Measurements from ENCODE around the gene GPR137B.

GPR137B gene

DNA sequence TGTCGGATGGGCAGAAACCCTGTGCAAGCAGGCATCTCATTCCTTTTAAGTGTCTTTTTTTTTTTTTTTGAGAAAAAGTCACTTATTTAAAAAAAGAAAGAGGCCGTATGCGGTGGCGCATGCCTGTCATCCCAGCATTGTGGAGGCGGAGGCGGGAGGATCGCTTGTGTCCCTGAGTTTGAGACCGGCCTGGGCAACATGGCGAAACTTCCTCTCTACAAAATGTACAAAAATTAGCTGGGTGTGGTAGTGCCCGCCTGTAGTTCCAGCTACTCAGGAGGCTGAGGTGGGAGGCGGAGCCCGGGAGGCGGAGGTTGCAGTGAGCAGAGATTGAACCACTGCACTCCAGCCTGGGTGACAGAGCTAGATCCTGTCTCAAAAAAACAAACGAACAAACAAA lies 1.7 kb downstream of the GPR137B start:
- Mint-ChIP-seq H3K27ac (no peak overlapping the region), H3K9me3 (no peaks in the 10 kb centered on the region), H3K4me1 (peaks cover 40 to 62% of the 10 kb centered on the region in 2 donors), H3K27me3 (peaks cover 41 to 53% of the 10 kb centered on the region in 2 donors), H3K4me3 (peak overlapping the region; percentile 90 to 96), H3K36me3 (peaks cover 47 to 61% of the 10 kb centered on the region in 2 donors)
- ATAC-seq (replicated peaks), result no peak
- no peak for DNase-seq

DNA sequence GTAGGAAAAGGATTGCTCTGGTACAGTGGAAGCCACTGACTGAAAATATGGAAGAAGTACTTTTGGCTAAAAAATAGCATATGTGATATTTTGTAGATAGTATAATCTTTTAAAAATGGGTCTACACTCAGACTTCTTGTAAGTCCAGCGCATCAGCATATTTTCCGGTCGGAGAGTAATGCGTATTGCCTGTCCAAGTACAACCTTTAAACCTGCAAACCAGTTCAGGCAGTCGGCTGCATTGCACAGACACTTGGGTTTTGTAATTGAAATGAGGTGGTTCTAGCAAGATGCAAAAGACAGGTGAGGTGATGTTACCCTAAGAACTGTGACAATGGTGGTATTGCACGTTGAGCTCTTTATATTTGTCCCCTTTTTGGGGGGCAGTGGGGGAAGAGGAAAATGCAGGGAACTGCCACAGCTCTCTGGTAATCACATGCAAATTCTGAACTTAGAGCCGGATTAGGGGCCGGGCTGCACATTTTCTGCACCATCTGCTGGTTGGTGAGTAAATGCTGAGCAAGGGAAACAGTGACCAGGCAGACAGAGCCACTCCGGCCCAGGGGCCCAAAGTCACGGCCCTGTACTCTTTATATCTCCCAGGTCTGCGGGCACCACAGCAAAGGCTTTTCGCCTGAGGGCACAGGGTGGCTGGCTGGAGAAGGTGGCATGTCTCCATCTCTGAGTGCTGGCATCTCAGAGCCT lies 2.3 kb downstream of the GPR137B start:
- ATAC-seq (replicated peaks) (no peak), DNase-seq (no peak)
- no peaks in the 10 kb centered on the region for H3K9me3 Mint-ChIP-seq
- peaks cover 38 to 50% of the 10 kb centered on the region in 2 donors for H3K27me3 Mint-ChIP-seq
- H3K36me3 Mint-ChIP-seq, result peaks cover 50 to 66% of the 10 kb centered on the region in 2 donors
- H3K4me3 Mint-ChIP-seq, result peak overlapping the region; percentile 90 to 96
- peaks cover 44 to 67% of the 10 kb centered on the region in 2 donors for H3K4me1 Mint-ChIP-seq
- peak overlapping the region; percentile 22 for H3K27ac Mint-ChIP-seq

DNA sequence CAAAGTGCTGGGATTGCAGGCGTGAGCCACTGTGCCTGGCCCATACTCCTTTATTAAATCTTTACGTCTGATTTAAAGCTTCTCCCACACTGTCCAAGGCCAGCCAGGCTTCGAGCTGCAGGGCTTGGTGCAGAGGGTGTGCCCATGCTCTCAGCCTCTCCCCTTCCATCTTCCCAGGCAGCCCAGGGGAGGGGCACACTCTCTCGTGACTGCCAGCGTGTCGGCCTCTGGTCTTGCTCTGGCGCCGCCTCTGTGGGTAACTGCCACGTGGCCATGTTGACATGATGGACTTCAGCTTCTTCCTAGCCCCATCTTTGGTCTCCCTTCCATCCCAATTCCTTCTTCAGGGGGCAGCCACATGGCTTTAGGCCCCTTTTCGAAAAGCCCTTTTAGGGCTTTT lies 4.7 kb downstream of the GPR137B start:
- no peak for DNase-seq
- H3K36me3 Mint-ChIP-seq, result peaks cover 61 to 77% of the 10 kb centered on the region in 2 donors
- H3K27me3 Mint-ChIP-seq, result peaks cover 26 to 34% of the 10 kb centered on the region in 2 donors
- ATAC-seq (replicated peaks), result no peak
- H3K9me3 Mint-ChIP-seq, result no peaks in the 10 kb centered on the region
- H3K4me1 Mint-ChIP-seq, result peaks cover 45 to 73% of the 10 kb centered on the region in 2 donors
- peak overlapping the region in 1 of 2 donors; percentile 1 for H3K4me3 Mint-ChIP-seq
- no peak overlapping the region for H3K27ac Mint-ChIP-seq

DNA sequence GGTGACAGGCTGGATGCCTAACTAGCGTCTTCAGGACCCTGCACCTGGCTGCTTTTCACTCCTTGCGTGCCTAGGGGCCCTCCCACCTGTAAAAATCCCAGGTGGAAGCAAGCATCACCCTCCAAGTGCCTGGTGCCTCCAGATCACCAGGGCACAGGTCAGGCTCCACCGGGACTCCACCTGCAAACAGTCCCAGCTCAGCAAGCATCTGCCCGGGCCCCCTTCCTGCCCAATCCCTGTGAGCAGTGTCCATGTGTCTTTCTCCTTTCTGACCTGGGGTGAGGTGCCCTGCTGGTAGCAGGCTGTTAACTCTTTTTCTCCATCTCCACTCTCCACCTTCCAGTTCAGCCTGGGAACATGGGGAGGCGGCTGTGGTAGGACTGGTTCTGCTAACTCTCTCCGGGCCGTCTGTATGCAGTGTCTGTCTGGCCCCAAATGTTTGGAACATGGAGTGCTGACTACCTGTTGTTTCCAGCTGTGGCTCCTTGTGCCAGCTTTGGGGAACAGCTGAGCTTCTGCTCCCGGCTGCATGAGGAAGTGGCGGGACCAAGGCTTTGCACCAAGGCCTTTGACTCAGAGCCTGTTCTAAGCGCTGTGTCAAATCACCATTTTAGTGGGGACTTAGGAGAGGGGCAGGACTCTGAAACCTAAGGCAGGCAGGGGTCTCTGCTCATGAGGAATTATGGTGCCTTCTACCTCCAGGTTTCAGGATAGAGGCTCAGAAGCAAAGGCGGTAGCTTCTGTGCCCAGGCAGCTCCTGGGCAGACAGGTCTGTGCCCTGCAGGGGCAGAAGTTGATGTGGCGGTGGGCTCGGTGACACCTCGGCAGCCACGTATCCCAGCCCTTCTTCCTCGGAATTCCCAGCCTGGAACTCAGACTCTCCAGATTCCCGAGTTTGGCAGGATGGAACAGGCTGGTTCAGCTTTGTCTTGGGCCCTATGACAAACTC lies 5.5 kb downstream of the GPR137B start:
- Mint-ChIP-seq H3K4me3 (peak overlapping the region; percentile 38 to 72), H3K36me3 (peaks cover 61 to 78% of the 10 kb centered on the region in 2 donors), H3K27me3 (peaks cover 26 to 30% of the 10 kb centered on the region in 2 donors), H3K4me1 (peaks cover 44 to 73% of the 10 kb centered on the region in 2 donors), H3K27ac (peak overlapping the region; percentile 91), H3K9me3 (no peaks in the 10 kb centered on the region)
- no peak for ATAC-seq (replicated peaks)
- no peak for DNase-seq

DNA sequence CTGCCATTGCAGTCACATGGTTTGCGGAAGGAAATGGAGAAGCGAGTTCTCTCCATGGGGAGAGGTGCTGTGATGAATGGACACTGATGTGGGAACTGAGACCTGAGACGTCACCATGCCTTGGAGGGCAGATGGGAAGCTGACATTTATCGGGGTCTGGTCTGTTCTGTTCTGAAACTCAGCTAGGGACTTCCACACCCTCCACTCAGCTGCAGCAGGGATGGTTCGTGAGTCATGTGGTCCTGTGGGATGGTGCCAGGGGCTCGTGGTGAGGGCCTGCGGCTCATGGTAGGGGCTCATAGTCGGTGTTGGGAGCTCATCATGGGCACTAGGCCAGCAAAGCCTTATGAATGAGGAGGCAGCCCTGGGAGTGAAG lies 6.1 kb downstream of the GPR137B start:
- DNase-seq, result peak; percentile 36
- peak overlapping the region; percentile 38 to 72 for H3K4me3 Mint-ChIP-seq
- peaks cover 60 to 80% of the 10 kb centered on the region in 2 donors for H3K36me3 Mint-ChIP-seq
- H3K9me3 Mint-ChIP-seq, result no peaks in the 10 kb centered on the region
- H3K27me3 Mint-ChIP-seq, result peaks cover 26 to 30% of the 10 kb centered on the region in 2 donors
- ATAC-seq (replicated peaks), result peak; percentile 85 to 86
- H3K4me1 Mint-ChIP-seq, result peaks cover 44 to 71% of the 10 kb centered on the region in 2 donors
- H3K27ac Mint-ChIP-seq, result peak overlapping the region; percentile 91

DNA sequence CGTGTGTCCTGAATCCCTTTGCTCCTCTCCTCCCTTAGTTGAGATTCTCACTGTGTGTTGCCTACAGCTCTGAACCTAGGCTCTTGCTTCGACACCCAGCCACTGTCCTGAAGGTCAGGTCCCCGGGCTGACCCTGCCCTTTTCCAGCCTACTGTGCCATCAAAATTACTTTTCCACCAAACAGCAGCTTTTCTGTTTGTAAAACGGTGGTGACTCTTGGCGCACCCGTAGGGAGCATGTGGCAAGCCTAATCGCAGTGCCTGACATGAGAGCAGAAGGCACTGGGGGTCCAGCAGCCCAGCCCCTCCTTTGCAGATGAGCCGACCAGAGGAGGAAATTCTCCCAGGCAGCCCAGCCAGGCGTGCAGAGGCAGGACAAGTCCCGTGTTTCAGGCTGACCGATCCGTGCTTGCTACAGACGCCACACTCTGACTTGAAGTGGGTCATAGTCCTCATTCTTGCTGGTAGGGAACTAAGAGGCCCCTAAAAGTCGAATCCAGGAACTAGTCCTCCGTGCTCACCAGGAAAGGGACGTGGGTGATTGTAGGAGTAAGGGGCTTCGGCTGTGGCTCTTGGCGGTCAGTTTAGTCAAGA lies 6.8 kb downstream of the GPR137B start:
- peaks cover 63 to 79% of the 10 kb centered on the region in 2 donors for H3K36me3 Mint-ChIP-seq
- DNase-seq (no peak), ATAC-seq (replicated peaks) (no peak)
- H3K9me3 Mint-ChIP-seq, result no peaks in the 10 kb centered on the region
- H3K27ac Mint-ChIP-seq, result peak overlapping the region; percentile 91
- H3K4me1 Mint-ChIP-seq, result peaks cover 43 to 65% of the 10 kb centered on the region in 2 donors
- peak overlapping the region; percentile 38 to 42 for H3K4me3 Mint-ChIP-seq
- peaks cover 26 to 30% of the 10 kb centered on the region in 2 donors for H3K27me3 Mint-ChIP-seq

DNA sequence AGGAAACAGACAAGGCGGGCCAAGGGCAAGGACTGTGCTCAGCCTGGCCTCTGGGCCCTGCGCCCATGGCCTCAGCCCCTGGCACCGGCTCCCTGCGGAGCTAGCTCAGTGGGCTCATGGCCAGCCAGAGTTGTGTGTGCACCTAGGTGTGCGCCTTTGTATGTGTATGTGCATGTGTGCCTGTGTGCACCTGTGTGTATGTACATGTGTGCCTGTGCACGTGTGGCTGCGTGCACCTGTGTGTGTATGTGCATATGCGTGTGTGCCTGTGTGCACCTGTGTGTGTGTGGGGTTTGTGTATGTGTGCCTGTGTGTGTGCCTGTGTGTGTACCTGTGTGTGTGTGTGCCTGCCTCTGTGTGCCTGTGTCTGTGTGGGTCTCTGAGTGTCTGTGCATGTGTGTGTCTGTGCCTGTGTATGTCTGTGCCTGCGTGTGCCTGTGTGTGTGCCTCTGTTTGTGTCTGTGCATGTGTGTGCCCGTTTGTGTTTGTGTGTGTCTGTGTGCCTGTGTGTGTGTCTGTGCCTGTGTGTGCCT lies 7.4 kb downstream of the GPR137B start:
- DNase-seq (no peak), ATAC-seq (replicated peaks) (no peak)
- H3K9me3 Mint-ChIP-seq, result no peaks in the 10 kb centered on the region
- H3K36me3 Mint-ChIP-seq, result peaks cover 64 to 78% of the 10 kb centered on the region in 2 donors
- peaks cover 20 to 26% of the 10 kb centered on the region in 2 donors for H3K27me3 Mint-ChIP-seq
- H3K27ac Mint-ChIP-seq, result peak overlapping the region; percentile 11
- peaks cover 43 to 65% of the 10 kb centered on the region in 2 donors for H3K4me1 Mint-ChIP-seq
- H3K4me3 Mint-ChIP-seq, result peak overlapping the region; percentile 7 to 18

DNA sequence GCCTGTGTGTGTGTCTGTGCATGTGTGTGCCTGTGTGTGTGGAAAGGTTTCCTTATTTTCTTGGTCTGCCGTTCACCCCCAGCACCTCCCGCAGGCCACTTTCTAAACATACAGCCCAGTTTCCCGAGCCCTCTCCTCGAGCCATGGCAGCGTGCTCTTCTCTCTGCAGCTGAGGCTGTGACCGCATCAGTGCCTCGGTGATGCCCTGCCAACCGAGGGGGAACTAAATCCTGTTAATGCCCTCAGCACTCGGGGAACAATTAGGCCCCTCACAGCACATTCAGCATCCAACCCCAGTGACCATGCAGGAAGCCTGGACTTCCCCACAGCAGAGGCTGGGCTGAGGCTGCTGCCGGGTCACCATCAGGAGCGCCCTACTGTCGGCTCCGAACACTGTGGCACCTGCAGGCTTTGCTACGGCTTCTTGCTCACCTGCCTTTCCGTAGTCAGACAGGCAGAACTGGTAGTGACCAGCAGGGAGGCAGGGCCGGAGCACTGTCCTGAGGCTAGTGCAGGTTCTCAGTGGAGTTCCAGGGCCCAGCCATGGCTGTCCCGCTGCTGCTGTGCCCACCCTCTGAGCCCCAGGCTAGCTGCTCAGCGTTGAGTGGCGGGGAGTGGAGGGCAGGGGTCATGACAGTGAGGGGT lies 8.1 kb downstream of the GPR137B start:
- ATAC-seq (replicated peaks) (no peak), DNase-seq (no peak)
- H3K36me3 Mint-ChIP-seq, result peaks cover 63 to 78% of the 10 kb centered on the region in 2 donors
- peak overlapping the region; percentile 11 for H3K27ac Mint-ChIP-seq
- peak overlapping the region in 1 of 2 donors; percentile 7 for H3K4me3 Mint-ChIP-seq
- H3K27me3 Mint-ChIP-seq, result peaks cover 13 to 24% of the 10 kb centered on the region in 2 donors
- peaks cover 44 to 65% of the 10 kb centered on the region in 2 donors for H3K4me1 Mint-ChIP-seq
- H3K9me3 Mint-ChIP-seq, result peaks cover under 1 to 4% of the 10 kb centered on the region in 2 donors

DNA sequence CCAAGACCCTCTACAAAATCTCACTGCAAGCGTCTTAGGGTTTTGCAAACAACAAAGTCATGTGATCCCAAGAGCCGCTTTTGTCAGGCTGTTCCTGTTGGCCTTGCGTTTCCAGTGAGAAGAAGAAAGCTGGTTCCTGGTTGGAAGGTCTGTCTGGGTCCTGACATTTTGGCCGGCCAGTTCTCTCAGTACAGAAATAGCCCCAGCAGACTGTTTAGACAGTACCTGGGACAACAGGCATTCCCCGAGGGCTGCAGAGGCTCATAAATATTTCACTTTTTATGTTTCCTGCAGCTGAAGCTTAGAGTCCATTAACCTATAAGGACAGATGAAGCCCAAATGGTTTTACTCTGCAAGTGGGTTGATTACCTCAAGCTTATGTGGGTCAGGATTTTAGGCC lies 8.6 kb downstream of the GPR137B start:
- no peak overlapping the region for H3K4me3 Mint-ChIP-seq
- peaks cover 12 to 24% of the 10 kb centered on the region in 2 donors for H3K27me3 Mint-ChIP-seq
- no peak overlapping the region for H3K27ac Mint-ChIP-seq
- H3K4me1 Mint-ChIP-seq, result peaks cover 50 to 68% of the 10 kb centered on the region in 2 donors
- DNase-seq (no peak), ATAC-seq (replicated peaks) (no peak)
- H3K36me3 Mint-ChIP-seq, result peaks cover 65 to 78% of the 10 kb centered on the region in 2 donors
- H3K9me3 Mint-ChIP-seq, result peaks cover 3 to 9% of the 10 kb centered on the region in 2 donors

DNA sequence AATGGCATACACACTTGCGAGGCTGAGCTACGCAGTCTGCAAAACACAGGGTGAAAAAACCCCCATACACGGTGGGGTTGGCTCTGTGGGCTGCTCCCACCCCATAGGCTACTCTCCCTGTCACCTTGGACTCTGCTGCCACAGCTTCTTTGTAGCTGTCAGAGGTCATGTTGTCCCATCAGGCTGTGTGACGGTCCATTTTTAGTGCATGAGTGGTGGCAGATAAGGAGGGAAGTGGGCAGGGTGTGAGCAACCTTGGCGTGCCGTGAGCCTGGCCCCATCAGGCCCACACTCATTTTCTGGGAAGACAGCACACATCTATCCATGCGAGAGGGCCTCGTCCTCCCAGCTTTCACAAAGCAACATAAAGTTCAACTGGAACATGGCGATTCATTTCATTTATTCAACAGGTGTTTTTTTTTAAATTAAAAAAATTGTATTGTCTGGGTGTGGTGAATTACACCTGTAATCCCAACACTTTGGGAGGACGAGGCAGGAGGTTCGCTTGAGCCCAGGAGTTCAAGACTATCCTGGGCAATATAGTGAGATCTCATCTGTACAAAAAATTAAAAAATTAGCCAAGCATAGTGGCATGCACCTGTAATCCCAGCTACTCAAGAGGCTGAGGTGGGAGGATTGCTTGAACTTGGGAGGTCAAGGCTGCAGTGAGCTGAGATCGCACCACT lies 9.5 kb downstream of the GPR137B start:
- Mint-ChIP-seq H3K4me3 (no peak overlapping the region), H3K27ac (peak overlapping the region; percentile 14), H3K36me3 (peaks cover 58 to 77% of the 10 kb centered on the region in 2 donors), H3K9me3 (peaks cover 3 to 9% of the 10 kb centered on the region in 2 donors), H3K4me1 (peaks cover 55 to 68% of the 10 kb centered on the region in 2 donors), H3K27me3 (peaks cover 12 to 16% of the 10 kb centered on the region in 2 donors)
- no peak for DNase-seq
- ATAC-seq (replicated peaks), result no peak

DNA sequence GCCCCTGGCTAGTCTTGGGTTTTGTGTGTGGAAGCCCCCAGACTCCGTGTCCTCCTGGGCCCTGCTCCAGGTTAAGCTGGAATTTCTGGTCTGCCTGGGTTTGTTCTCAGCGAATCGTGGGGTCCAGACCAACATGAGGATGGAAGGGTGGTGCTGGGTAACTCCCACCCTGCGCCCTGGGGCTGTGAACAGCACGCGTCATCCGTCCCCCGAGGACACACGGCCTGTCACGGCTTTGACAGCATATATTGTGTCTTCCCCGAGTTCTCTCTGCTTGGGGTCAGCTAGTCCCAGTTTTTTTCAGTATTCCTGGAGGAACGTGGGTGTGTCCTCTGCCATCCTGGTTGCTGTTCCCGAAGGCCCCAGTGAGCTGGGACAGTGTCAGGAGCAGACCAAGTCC lies 11.8 kb downstream of the GPR137B start:
- H3K36me3 Mint-ChIP-seq, result peaks cover 48 to 70% of the 10 kb centered on the region in 2 donors
- ATAC-seq (replicated peaks) (no peak), DNase-seq (no peak)
- H3K27me3 Mint-ChIP-seq, result peaks cover 6 to 12% of the 10 kb centered on the region in 2 donors
- H3K9me3 Mint-ChIP-seq, result peaks cover 3 to 9% of the 10 kb centered on the region in 2 donors
- H3K4me1 Mint-ChIP-seq, result peaks cover 45 to 66% of the 10 kb centered on the region in 2 donors
- no peak overlapping the region for H3K4me3 Mint-ChIP-seq
- H3K27ac Mint-ChIP-seq, result no peak overlapping the region

DNA sequence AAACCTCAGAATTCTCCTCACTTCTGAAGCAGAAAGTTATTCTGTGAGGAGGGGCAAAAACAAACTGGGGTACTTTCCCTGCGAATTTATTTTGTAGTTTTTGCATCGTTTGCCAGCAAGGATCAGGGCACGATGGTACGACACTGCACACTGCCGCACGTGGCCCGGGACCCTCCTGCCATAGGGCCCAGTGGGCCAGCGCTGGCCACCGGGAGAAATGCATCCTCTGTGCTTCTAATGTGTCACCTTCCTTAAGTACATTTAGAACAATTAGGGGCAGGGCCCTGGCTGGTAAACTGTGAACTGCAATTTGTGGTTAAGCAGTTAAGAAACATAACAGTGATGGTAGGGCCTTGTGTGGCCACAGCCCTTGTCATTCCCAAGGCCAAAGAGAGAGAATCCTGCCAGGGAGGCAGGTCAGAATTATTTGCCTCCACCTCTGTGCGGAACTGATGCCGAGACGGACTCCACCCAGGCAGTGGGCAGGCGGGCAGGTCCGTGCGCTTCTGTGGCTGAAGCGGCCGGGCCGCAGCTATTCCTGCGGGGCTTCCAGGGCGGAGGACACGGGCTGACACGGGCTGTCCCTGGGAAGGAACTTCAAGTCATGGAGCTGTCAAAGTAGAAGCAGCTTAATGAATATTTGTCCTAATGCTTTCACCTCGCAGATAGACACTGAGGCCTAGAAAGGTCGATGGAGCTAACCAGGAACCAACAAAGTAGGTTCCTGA lies 12.5 kb downstream of the GPR137B start:
- peaks cover 47 to 66% of the 10 kb centered on the region in 2 donors for H3K4me1 Mint-ChIP-seq
- H3K36me3 Mint-ChIP-seq, result peaks cover 44 to 67% of the 10 kb centered on the region in 2 donors
- ATAC-seq (replicated peaks) (no peak), DNase-seq (no peak)
- H3K4me3 Mint-ChIP-seq, result peak overlapping the region in 1 of 2 donors; percentile 3
- H3K27ac Mint-ChIP-seq, result peak overlapping the region; percentile 90
- H3K9me3 Mint-ChIP-seq, result peaks cover 3 to 9% of the 10 kb centered on the region in 2 donors
- H3K27me3 Mint-ChIP-seq, result peaks cover 5 to 10% of the 10 kb centered on the region in 2 donors

Measured in stimulated activated naive B cell treated with anti-CD40 and anti-IgM and Interleukin-4, amounts not matched to agents 10 μg/mL and 1 μg/mL and 100 μg/mL, for 72 hours (primary cell).